Measurements from ENCODE around the gene POLD4. TPM values are rescaled to one million over a fixed set of nuclear protein-coding genes. Genes with fewer than 3 reads are reported as not detected.
"Not testable (repeated sequence)": the region's sequence is repeated elsewhere in the genome, so short reads cannot be mapped to it uniquely, and the experiment has no call there.

The POLD4 gene
- polyA plus RNA-seq, 3 donors: 116 to 188 (median 169) TPM

- 73 to 90% (median 82%) methylated on average over 4 of the region's 4 CpGs for WGBS, 3 donors
Observed at GRCh38 chr11:67344264-67344663, 9.1 kb downstream of the POLD4 start.

GRCh38 chr11:67337257-67337656 is 16.1 kb downstream of the POLD4 start:
- H3K27ac ChIP-seq (ENCODE audit: low read depth, low read length): no peak overlapping the region
- 96 to 97% (median 96%) methylated on average over 3 of the region's 3 CpGs for WGBS, 3 donors

More at GRCh38 chr11:67344264-67344663, 9.1 kb downstream of the POLD4 start:
- no peak overlapping the region for H3K27ac ChIP-seq (ENCODE audit: low read depth, low read length)

- no peak overlapping the region for H3K27ac ChIP-seq (ENCODE audit: low read depth, low read length)
- WGBS, 3 donors: 82 to 87% (median 83%) methylated on average over 6 of the region's 6 CpGs
Observed at GRCh38 chr11:67332081-67332691, 21.2 kb downstream of the POLD4 start.

DNA sequence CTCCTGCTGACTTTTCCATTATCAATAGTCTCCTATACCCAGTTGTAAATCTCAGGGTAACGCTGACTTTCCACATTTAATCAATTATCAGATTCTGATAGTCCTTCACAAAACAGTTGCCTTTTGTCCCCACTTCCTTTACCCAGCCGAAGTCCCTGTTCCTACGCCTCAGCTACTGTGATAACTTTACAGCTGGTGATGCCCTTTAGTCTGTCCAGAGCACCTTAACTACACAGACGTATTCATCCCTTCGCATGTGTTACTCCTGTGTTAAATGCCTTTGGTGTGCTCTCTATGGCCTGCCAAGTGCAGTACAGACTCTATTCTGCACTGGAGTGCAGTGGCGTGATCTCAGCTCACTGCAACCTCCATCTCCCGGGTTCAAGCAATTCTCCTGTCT is 29.8 kb downstream of the POLD4 start:
- WGBS, 3 donors: 88 to 93% (median 89%) methylated on average over 7 of the region's 7 CpGs
- no peak overlapping the region for H3K27ac ChIP-seq (ENCODE audit: low read depth, low read length)

DNA sequence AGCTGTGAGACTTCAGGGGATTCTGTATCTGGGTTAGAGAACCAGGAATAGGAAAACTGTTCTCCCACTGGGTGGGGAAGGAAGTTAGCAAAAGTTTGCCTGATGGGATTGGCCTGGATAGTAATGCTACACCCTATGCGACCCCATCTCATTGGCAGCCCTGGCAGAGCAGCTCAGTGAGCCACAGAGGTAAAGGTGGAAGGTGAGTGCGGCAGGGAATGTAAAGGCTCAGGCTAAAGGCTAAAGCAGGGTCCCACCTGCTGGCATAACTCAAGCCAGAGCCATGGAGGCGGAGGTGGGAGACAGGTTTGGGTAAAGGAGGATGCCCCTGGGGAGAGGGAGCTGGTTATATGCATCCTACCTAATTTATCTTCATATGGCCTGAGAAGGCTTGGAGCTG is 31.3 kb downstream of the POLD4 start:
- no peak overlapping the region for H3K27ac ChIP-seq (ENCODE audit: low read depth, low read length)
- WGBS, 3 donors: 93 to 95% (median 94%) methylated on average over 3 of the region's 3 CpGs

- no peak overlapping the region for H3K27ac ChIP-seq (ENCODE audit: low read depth, low read length)
- 80 to 88% (median 81%) methylated on average over 6 of the region's 6 CpGs for WGBS, 3 donors
Observed at GRCh38 chr11:67321313-67321871, 32.0 kb downstream of the POLD4 start.

- 83 to 93% (median 90%) methylated on average over 2 of the region's 2 CpGs for WGBS, 3 donors
- H3K27ac ChIP-seq (ENCODE audit: low read depth, low read length): no peak overlapping the region
Observed at GRCh38 chr11:67320691-67321090, 32.7 kb downstream of the POLD4 start.

DNA sequence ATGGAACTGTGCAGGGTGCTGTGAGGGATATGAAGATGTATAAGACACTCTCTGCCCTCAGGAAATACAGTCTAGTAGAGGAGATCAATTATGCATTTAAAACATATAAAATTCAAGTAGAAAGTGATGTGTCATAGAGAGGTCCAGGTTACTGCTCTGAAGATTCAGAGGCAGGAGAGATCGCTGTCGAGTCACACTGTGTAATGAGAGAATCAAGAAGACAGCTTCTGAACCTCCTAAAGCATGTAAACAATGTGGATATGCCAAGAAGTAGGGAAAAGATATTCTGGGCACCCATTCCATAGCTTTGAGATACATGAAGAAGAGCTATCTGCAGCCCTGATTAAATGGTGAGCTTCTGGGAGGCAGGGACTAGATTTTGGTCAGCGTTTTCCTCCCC is 33.3 kb downstream of the POLD4 start:
- no peak overlapping the region for H3K27ac ChIP-seq (ENCODE audit: low read depth, low read length)
- WGBS, 3 donors: 86 to 89% (median 89%) methylated on average over 3 of the region's 3 CpGs

GRCh38 chr11:67318876-67319275 is 34.5 kb downstream of the POLD4 start:
- not testable (repeated sequence) for H3K27ac ChIP-seq (ENCODE audit: low read depth, low read length)
- 87 to 94% (median 93%) methylated on average over 12 of the region's 12 CpGs for WGBS, 3 donors

- 0 to 1% (median 1%) methylated on average over 53 of the region's 53 CpGs for WGBS, 3 donors
Observed at GRCh38 chr11:67317888-67318555, 35.3 kb downstream of the POLD4 start.

DNA sequence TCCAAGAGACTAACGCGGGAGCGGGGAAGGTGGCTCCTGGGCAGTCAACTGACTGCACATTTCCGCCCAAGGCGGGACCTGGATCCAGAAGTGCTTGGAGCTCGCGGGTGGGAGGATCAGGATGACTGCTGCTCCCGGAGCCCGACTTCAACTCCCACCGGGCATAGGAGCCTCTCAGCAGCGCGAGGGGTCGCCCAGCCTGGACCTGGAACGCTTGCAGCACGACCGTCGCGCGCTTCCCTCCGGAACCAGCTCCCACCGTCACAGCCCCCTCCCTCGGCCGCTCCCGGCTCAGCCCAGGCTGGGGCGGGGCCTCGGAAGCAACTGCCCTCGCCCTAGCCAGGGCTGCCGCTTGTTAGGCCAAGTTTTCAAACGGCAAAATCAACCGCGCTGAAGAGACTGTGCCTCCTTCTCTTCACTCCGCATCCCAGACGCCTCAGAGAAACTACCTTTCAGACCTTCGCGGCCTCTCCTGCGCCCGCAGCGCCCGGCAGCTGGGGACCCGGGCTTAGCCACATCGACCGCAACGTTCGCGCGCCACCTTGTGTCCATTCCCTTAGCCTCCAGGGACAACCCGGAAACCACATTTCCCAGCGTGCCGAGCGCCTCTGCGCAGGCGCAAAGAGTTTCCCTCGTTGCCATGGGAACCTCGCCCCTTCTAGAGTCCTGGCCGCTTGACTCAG is 36.0 kb downstream of the POLD4 start:
- WGBS, 3 donors: 0% methylated on average over 51 to 55 of the region's 55 CpGs
- H3K27ac ChIP-seq (ENCODE audit: low read depth, low read length): peak overlapping the region; percentile 40

More at GRCh38 chr11:67317888-67318555, 35.3 kb downstream of the POLD4 start:
- H3K27ac ChIP-seq (ENCODE audit: low read depth, low read length): no peak overlapping the region

GRCh38 chr11:67316882-67317204 is 36.5 kb downstream of the POLD4 start:
- WGBS, 3 donors: 0 to 3% (median 1%) methylated on average over 10 of the region's 10 CpGs
- no peak overlapping the region for H3K27ac ChIP-seq (ENCODE audit: low read depth, low read length)

DNA sequence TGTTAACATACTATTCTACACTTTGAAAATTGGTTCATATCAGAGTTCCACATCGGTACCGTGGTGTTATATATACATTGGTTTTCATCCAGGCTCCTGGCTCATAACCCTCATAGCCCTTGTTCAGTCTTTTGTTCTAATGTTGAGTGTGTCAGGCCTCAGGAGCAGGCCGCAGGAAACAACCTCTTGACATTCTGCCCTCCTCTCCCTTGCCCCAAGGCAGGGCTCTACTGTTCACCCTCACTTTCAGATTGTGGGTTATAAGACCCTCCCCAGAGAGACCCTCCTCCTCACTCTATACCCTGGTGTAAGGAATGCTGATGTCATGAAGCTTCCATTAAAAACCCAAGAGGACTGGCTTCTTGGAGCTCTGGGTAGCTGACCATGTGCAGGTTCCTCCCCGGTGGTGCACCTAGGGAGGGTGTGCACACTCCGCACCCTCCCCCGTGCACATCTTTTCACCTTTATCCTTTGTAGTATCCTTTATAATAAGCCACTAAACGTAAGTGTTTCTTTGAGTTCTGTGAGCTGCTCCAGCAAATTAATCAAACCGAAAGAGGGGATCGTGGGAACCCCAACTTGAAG is 37.9 kb downstream of the POLD4 start:
- WGBS, 3 donors: 82 to 84% (median 83%) methylated on average over 9 of the region's 9 CpGs
- no peak overlapping the region for H3K27ac ChIP-seq (ENCODE audit: low read depth, low read length)

DNA sequence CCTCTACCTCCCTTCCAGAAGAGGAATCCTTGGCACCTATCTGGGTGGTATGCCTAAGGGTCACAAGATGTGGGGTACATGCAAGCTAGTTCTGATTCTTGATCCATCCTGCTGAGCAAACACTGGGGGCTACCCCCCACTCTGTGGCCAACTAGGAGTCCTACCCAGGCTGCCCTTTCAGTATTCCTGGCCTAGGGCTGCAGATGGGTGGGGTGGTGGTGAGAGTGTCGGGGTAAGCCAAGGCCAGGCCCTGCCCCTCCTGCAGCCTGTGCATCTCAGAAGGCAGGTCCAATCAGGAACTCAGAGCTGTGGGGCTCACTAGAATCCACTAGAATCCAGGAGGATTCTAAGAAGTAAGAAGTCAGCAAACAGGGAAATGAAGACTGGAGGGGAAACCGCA is 39.1 kb downstream of the POLD4 start:
- H3K27ac ChIP-seq (ENCODE audit: low read depth, low read length): no peak overlapping the region
- 77 to 93% (median 89%) methylated on average over 2 of the region's 2 CpGs for WGBS, 3 donors

- WGBS, 3 donors: 84 to 87% (median 87%) methylated on average over 11 of the region's 11 CpGs
Observed at GRCh38 chr11:67313125-67313890, 40.0 kb downstream of the POLD4 start.

GRCh38 chr11:67312187-67313021 is 40.9 kb downstream of the POLD4 start:
- WGBS, 3 donors: 63 to 69% (median 64%) methylated on average over 22 of the region's 22 CpGs
- H3K27ac ChIP-seq (ENCODE audit: low read depth, low read length): no peak overlapping the region

More at GRCh38 chr11:67313125-67313890, 40.0 kb downstream of the POLD4 start:
- no peak overlapping the region for H3K27ac ChIP-seq (ENCODE audit: low read depth, low read length)

GRCh38 chr11:67311556-67312082 is 41.7 kb downstream of the POLD4 start:
- 86 to 92% (median 92%) methylated on average over 15 of the region's 15 CpGs for WGBS, 3 donors
- H3K27ac ChIP-seq (ENCODE audit: low read depth, low read length): no peak overlapping the region

All from adipose tissue (tissue), 3 donors.